Neural progenitor cell (in vitro differentiated cells): ENCODE measurements around the gene MAMDC4.

Source experiments
- EZH2phosphoT487 ChIP-seq: fragments of 200-600 bp; sonication (generic); IDR thresholded peaks from 2 replicates; pipeline ENCODE4 v1.6.1; 2017; ENCODE audit warnings: antibody characterized with exemption
- TF ChIP-seq, protein P1 (sequence below): fragments of 200-600 bp; sonication (generic); IDR thresholded peaks from 2 replicates; pipeline ENCODE4 v1.5.1; 2017; ENCODE audit warnings: antibody characterized with exemption, mild to moderate bottlenecking

DNA sequence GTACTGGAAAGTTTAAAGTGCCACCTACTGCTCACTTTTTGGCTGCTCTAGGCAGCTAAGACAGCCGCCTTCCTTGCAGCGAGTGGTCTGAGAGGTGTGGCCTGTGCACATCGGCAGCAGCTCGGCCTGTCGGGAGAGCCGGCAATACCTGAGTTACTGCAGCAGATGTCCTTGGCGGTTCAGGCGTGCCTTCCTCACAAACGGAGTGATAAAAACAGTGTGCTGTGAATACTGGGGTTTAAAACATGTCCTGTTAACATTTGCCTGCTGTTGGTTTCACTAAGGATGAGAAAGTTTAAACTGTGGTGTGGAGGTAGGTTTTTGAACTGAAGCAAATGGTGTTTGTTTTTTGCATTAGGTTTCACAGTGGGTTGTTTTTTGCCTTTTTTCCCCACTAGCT is 47.0 kb downstream of the MAMDC4 start:
- TF ChIP-seq, protein P1, sequence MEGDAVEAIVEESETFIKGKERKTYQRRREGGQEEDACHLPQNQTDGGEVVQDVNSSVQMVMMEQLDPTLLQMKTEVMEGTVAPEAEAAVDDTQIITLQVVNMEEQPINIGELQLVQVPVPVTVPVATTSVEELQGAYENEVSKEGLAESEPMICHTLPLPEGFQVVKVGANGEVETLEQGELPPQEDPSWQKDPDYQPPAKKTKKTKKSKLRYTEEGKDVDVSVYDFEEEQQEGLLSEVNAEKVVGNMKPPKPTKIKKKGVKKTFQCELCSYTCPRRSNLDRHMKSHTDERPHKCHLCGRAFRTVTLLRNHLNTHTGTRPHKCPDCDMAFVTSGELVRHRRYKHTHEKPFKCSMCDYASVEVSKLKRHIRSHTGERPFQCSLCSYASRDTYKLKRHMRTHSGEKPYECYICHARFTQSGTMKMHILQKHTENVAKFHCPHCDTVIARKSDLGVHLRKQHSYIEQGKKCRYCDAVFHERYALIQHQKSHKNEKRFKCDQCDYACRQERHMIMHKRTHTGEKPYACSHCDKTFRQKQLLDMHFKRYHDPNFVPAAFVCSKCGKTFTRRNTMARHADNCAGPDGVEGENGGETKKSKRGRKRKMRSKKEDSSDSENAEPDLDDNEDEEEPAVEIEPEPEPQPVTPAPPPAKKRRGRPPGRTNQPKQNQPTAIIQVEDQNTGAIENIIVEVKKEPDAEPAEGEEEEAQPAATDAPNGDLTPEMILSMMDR: no peak
- no peak for TF ChIP-seq EZH2phosphoT487
